Mesendoderm (in vitro differentiated cells): ENCODE results near the gene OBSCN.

ENCODE experiments used
- DNase-seq: peaks from one replicate; pipeline ENCODE4 v3.0.0; 2013
- H2AK5ac ChIP-seq: 2 replicates; pipeline ENCODE4 v1.6.1; 2013; ENCODE audit warnings: low read length, inconsistent platforms
- H2BK120ac ChIP-seq: 2 replicates; pipeline ENCODE4 v1.6.1; 2013; ENCODE audit warnings: low read depth, mild to moderate bottlenecking, low read length, moderate library complexity, mixed read lengths
- H2BK15ac ChIP-seq: replicated peaks from 2 replicates; pipeline ENCODE4 v1.6.1; 2013; ENCODE audit warnings: low read depth, mild to moderate bottlenecking, moderate library complexity
- H2BK5ac ChIP-seq: 2 replicates; pipeline ENCODE4 v1.6.1; 2013; ENCODE audit warnings: low read length, inconsistent platforms
- H3K18ac ChIP-seq: 2 replicates; pipeline ENCODE4 v1.6.1; 2013; ENCODE audit warnings: mild to moderate bottlenecking, low read length, mixed read lengths
- H3K23ac ChIP-seq: one replicate; pipeline ENCODE4 v1.6.1; 2013; ENCODE audit warnings: low read length
- H3K27ac ChIP-seq: 2 replicates; pipeline ENCODE4 v1.5.1; 2013; ENCODE audit warnings: low read depth, mild to moderate bottlenecking, inconsistent platforms, low read length, moderate library complexity
- H3K27me3 ChIP-seq: 2 replicates; pipeline ENCODE4 v1.6.1; 2013; ENCODE audit warnings: low read length, control low read depth, mild to moderate bottlenecking, inconsistent platforms; ENCODE audit not compliant: insufficient read depth, poor library complexity
- H3K36me3 ChIP-seq: 2 replicates; pipeline ENCODE4 v1.6.1; 2013; ENCODE audit warnings: low read length, inconsistent platforms; ENCODE audit not compliant: control insufficient read depth, insufficient read depth
- H3K4ac ChIP-seq: one replicate; pipeline ENCODE4 v1.6.1; 2013; ENCODE audit warnings: low read depth, mild to moderate bottlenecking, low read length, moderate library complexity
- H3K4me1 ChIP-seq: 2 replicates; pipeline ENCODE4 v1.6.1; 2013; ENCODE audit warnings: low read depth, low read length, inconsistent platforms; ENCODE audit not compliant: control insufficient read depth
- H3K4me2 ChIP-seq: 2 replicates; pipeline ENCODE4 v1.6.1; 2013; ENCODE audit warnings: low read length
- H3K4me3 ChIP-seq: 2 replicates; pipeline ENCODE4 v1.5.1; 2013; ENCODE audit warnings: mild to moderate bottlenecking, low read length
- H3K56ac ChIP-seq: one replicate; pipeline ENCODE4 v1.6.1; 2013; ENCODE audit warnings: low read length
- H3K79me1 ChIP-seq: 2 replicates; pipeline ENCODE4 v1.6.1; 2013; ENCODE audit warnings: low read length, inconsistent platforms
- H3K79me2 ChIP-seq: 2 replicates; pipeline ENCODE4 v1.6.1; 2013; ENCODE audit warnings: mild to moderate bottlenecking, low read length; ENCODE audit not compliant: control insufficient read depth, insufficient read depth
- H3K9ac ChIP-seq: 2 replicates; pipeline ENCODE4 v1.6.1; 2013; ENCODE audit warnings: low read length, inconsistent platforms
- H4K5ac ChIP-seq: one replicate; pipeline ENCODE4 v1.6.1; 2013; ENCODE audit warnings: low read length
- H4K8ac ChIP-seq: one replicate; pipeline ENCODE4 v1.6.1; 2013; ENCODE audit warnings: low read depth, mild to moderate bottlenecking, control low read depth, low read length, moderate library complexity
- WGBS: extraction: QIAGEN DNeasy Blood & Tissue Kit; methylation state at CpG from one replicate; pipeline ENCODE4 v1.1.7; 2013; ENCODE audit warnings: low lambda C conversion rate, missing lambda C conversion rate; ENCODE audit not compliant: insufficient coverage; ENCODE audit errors: extremely low coverage; 5-methylcytosine and 5-hydroxymethylcytosine counted together

Gene OBSCN

GRCh38 chr1:228178737-228179684, 28.8 kb upstream of the OBSCN start:
- Histone ChIP-seq H3K27me3 (no peaks in the 10 kb centered on the region), H3K4me2 (no peak overlapping the region), H2BK15ac (no peak overlapping the region), H3K23ac (no peak overlapping the region), H3K4me3 (no peak overlapping the region), H3K9ac (no peak overlapping the region), H3K79me2 (no peaks in the 10 kb centered on the region), H3K18ac (no peak overlapping the region), H2BK120ac (no peak overlapping the region), H4K8ac (no peak overlapping the region), H3K4me1 (no peaks in the 10 kb centered on the region), H3K79me1 (no peaks in the 10 kb centered on the region), H3K36me3 (no peaks in the 10 kb centered on the region), H3K4ac (no peak overlapping the region), H2BK5ac (no peak overlapping the region), H3K56ac (no peak overlapping the region), H4K5ac (no peak overlapping the region), H2AK5ac (no peak overlapping the region), H3K27ac (no peak overlapping the region)
- no peak for DNase-seq
- WGBS = no CpG with 5 or more reads among the region's 12 CpGs

- Histone ChIP-seq H3K23ac (no peak overlapping the region), H3K27ac (no peak overlapping the region), H3K79me1 (no peaks in the 10 kb centered on the region), H3K27me3 (no peaks in the 10 kb centered on the region), H3K56ac (no peak overlapping the region), H2BK120ac (no peak overlapping the region), H3K79me2 (no peaks in the 10 kb centered on the region), H2BK5ac (no peak overlapping the region), H3K18ac (no peak overlapping the region), H3K36me3 (no peaks in the 10 kb centered on the region), H3K4me3 (no peak overlapping the region), H4K5ac (no peak overlapping the region), H2BK15ac (no peak overlapping the region), H4K8ac (no peak overlapping the region), H3K4ac (no peak overlapping the region), H3K9ac (no peak overlapping the region), H2AK5ac (no peak overlapping the region), H3K4me2 (no peak overlapping the region), H3K4me1 (peaks cover 2% of the 10 kb centered on the region)
- no CpG with 5 or more reads among the region's 4 CpGs for WGBS
- DNase-seq = peak; percentile 28
Measured at GRCh38 chr1:228180271-228180958, 27.4 kb upstream of the OBSCN start.

- Histone ChIP-seq H3K4me3 (no peak overlapping the region), H3K4ac (no peak overlapping the region), H3K56ac (no peak overlapping the region), H3K27me3 (no peaks in the 10 kb centered on the region), H3K79me2 (no peaks in the 10 kb centered on the region), H2BK5ac (no peak overlapping the region), H4K5ac (no peak overlapping the region), H3K23ac (no peak overlapping the region), H2BK120ac (no peak overlapping the region), H4K8ac (no peak overlapping the region), H2BK15ac (no peak overlapping the region), H3K18ac (no peak overlapping the region), H3K79me1 (no peaks in the 10 kb centered on the region), H3K36me3 (no peaks in the 10 kb centered on the region), H2AK5ac (no peak overlapping the region), H3K4me1 (peaks cover 6% of the 10 kb centered on the region), H3K27ac (no peak overlapping the region), H3K4me2 (no peak overlapping the region), H3K9ac (no peak overlapping the region)
- DNase-seq = no peak
- WGBS = no CpG with 5 or more reads among the region's 7 CpGs
Measured at GRCh38 chr1:228180959-228181644, 26.7 kb upstream of the OBSCN start.

- no peak overlapping the region for H4K8ac ChIP-seq
- no peak overlapping the region for H3K27ac ChIP-seq
- H3K4me2 ChIP-seq = no peak overlapping the region
- H3K23ac ChIP-seq = no peak overlapping the region
- no peaks in the 10 kb centered on the region for H3K36me3 ChIP-seq
- no peaks in the 10 kb centered on the region for H3K27me3 ChIP-seq
- no peak overlapping the region for H2AK5ac ChIP-seq
- H3K4me1 ChIP-seq = peaks cover 6% of the 10 kb centered on the region
- H2BK15ac ChIP-seq = no peak overlapping the region
- no peak overlapping the region for H3K9ac ChIP-seq
- no peak overlapping the region for H2BK5ac ChIP-seq
- H3K56ac ChIP-seq = no peak overlapping the region
- no peak overlapping the region for H3K4ac ChIP-seq
- no peak for DNase-seq
- no peaks in the 10 kb centered on the region for H3K79me2 ChIP-seq
- no CpG with 5 or more reads among the region's 9 CpGs for WGBS
- H3K18ac ChIP-seq = no peak overlapping the region
- no peak overlapping the region for H3K4me3 ChIP-seq
- H3K79me1 ChIP-seq = no peaks in the 10 kb centered on the region
- no peak overlapping the region for H2BK120ac ChIP-seq
- no peak overlapping the region for H4K5ac ChIP-seq
Measured at GRCh38 chr1:228181645-228182034, 26.2 kb upstream of the OBSCN start.

- no peak overlapping the region for H2BK5ac ChIP-seq
- H2BK120ac ChIP-seq = no peak overlapping the region
- H3K27ac ChIP-seq = no peak overlapping the region
- no peak overlapping the region for H2AK5ac ChIP-seq
- H3K4ac ChIP-seq = no peak overlapping the region
- H3K79me1 ChIP-seq = no peaks in the 10 kb centered on the region
- no peak overlapping the region for H4K8ac ChIP-seq
- peaks cover 6% of the 10 kb centered on the region for H3K4me1 ChIP-seq
- no peaks in the 10 kb centered on the region for H3K27me3 ChIP-seq
- H3K4me2 ChIP-seq = no peak overlapping the region
- H3K56ac ChIP-seq = no peak overlapping the region
- WGBS = no CpG with 5 or more reads among the region's 32 CpGs
- no peak overlapping the region for H3K23ac ChIP-seq
- no peaks in the 10 kb centered on the region for H3K36me3 ChIP-seq
- H3K79me2 ChIP-seq = no peaks in the 10 kb centered on the region
- no peak overlapping the region for H2BK15ac ChIP-seq
- DNase-seq = no peak
- no peak overlapping the region for H3K18ac ChIP-seq
- H4K5ac ChIP-seq = no peak overlapping the region
- no peak overlapping the region for H3K9ac ChIP-seq
- H3K4me3 ChIP-seq = no peak overlapping the region
Measured at GRCh38 chr1:228182296-228183030, 25.4 kb upstream of the OBSCN start.
